CD4-positive, CD25-positive, alpha-beta regulatory T cell (primary cell): ENCODE results near the gene TEC. TPM values are rescaled to one million over a fixed set of nuclear protein-coding genes. Genes with fewer than 3 reads are reported as not detected.

Source experiments
- ATAC-seq, 2 donors: fragments of 150-1000 bp; cut with Tn5 transposase; one replicate each; pipeline ENCODE4 v1.10.0; 2021; ENCODE audit warnings: low read depth in 2 of 2, moderate number of reproducible peaks in 2 of 2, moderate library complexity in 1 of 2
- DNase-seq, 3 donors: peaks; one replicate each; pipeline versions ENCODE4 v3.0.0 to v3.0.0-alpha.2; 2012 to 2022; ENCODE audit warnings: mixed read lengths in 1 of 3
- H3K27ac ChIP-seq: one replicate; pipeline ENCODE4 v1.7.0; 2013; ENCODE audit warnings: mild to moderate bottlenecking, low read length; ENCODE audit not compliant: insufficient read depth, poor library complexity, severe bottlenecking
- H3K27me3 ChIP-seq: one replicate; pipeline ENCODE4 v1.7.0; 2013; ENCODE audit warnings: low read length; ENCODE audit not compliant: control insufficient read depth, insufficient read depth
- H3K36me3 ChIP-seq: one replicate; pipeline ENCODE4 v1.7.0; 2013; ENCODE audit warnings: mild to moderate bottlenecking, low read length, moderate library complexity; ENCODE audit not compliant: control insufficient read depth, insufficient read depth
- H3K4me1 ChIP-seq: 2 replicates; pipeline ENCODE4 v1.7.0; 2013; ENCODE audit warnings: mild to moderate bottlenecking, low read length; ENCODE audit not compliant: insufficient read depth, control insufficient read depth, poor library complexity, severe bottlenecking
- H3K4me3 ChIP-seq: one replicate; pipeline ENCODE4 v1.7.0; 2013; ENCODE audit warnings: low read depth, mild to moderate bottlenecking, low read length, moderate library complexity
- H3K9me3 ChIP-seq, 2 experiments: 1 replicate in 1 of 2; 2 replicates in 1 of 2; pipeline ENCODE4 v1.7.0; 2013; ENCODE audit warnings: low read length in 2 of 2, mild to moderate bottlenecking in 1 of 2, moderate library complexity in 1 of 2; ENCODE audit not compliant: control insufficient read depth in 2 of 2
- H3K27ac Mint-ChIP-seq, 3 donors: one replicate each; pipeline ENCODE4 v1.8.0; 2020 to 2022; ENCODE audit warnings: mild to moderate bottlenecking in 3 of 3, mixed read lengths in 3 of 3, moderate library complexity in 2 of 3
- H3K27me3 Mint-ChIP-seq: one replicate; pipeline ENCODE4 v1.8.0; 2022; ENCODE audit warnings: mild to moderate bottlenecking, mixed read lengths
- H3K36me3 Mint-ChIP-seq: one replicate; pipeline ENCODE4 v1.8.0; 2020; ENCODE audit warnings: mixed read lengths
- H3K4me1 Mint-ChIP-seq, 4 donors: one replicate each; pipeline ENCODE4 v1.8.0; 2020 to 2022; ENCODE audit warnings: mixed read lengths in 4 of 4, mild to moderate bottlenecking in 1 of 4
- H3K4me3 Mint-ChIP-seq, 4 donors: one replicate each; pipeline ENCODE4 v1.8.0; 2020 to 2022; ENCODE audit warnings: mild to moderate bottlenecking in 4 of 4, mixed read lengths in 4 of 4, moderate library complexity in 3 of 4
- H3K9me3 Mint-ChIP-seq, 7 donors: one replicate each; pipeline ENCODE4 v1.8.0; 2020 to 2022; ENCODE audit warnings: mixed read lengths in 7 of 7, mild to moderate bottlenecking in 3 of 7, moderate library complexity in 2 of 7
- polyA plus RNA-seq, 4 donors: library from polyadenylated mRNA; unstranded; fragments of 300-500 nt; fragmentation: Illumina TruSeq; gene quantifications; one replicate each; pipeline ENCODE4 v1.2.3, GENCODE V29; 2021
- total RNA-seq: library from RNA; stranded (reverse); gene quantifications from one replicate; pipeline ENCODE4 v1.2.3, GENCODE V29; 2022

Gene TEC
- total and polyA plus RNA-seq, 5 donors from 2014 or later: 0.17 to 3.0 (median 1.2) TPM

DNA sequence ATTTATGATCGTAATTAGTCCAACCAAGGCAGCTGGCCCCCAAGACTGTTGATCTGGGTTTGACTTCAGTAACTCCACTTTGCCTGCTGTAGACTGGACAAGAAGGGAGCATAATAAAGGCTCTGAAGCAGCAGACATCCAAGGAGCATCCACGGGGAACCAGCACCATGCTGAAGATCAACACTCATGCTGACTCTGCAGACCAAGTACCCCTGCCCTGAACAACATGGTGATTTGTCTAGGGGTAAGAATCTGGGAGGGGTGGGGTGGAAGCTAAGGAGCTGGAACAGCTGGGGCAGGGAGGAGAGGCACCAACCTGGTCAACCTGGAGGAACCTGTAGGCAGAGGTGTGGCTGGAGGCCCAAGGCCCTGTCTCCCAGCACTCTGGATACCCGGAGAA, 2.1 kb downstream of the TEC start:
- Mint-ChIP-seq H3K9me3 (no peaks in the 10 kb centered on the region), H3K27me3 (peaks cover 20% of the 10 kb centered on the region), H3K36me3 (no peaks in the 10 kb centered on the region), H3K4me1 (peaks cover 0 to 26% (median 19%) of the 10 kb centered on the region in 4 donors), H3K27ac (peak overlapping the region in 1 of 3 donors; percentile 65), H3K4me3 (peak overlapping the region in 3 of 4 donors; percentile 42 to 86 (median 46))
- Histone ChIP-seq H3K4me1 (peaks cover 12% of the 10 kb centered on the region), H3K36me3 (no peaks in the 10 kb centered on the region), H3K9me3 (no peaks in the 10 kb centered on the region), H3K27me3 (peaks cover 3% of the 10 kb centered on the region), H3K27ac (no peak overlapping the region), H3K4me3 (no peak overlapping the region)
- DNase-seq (no peak), ATAC-seq (no peak)

DNA sequence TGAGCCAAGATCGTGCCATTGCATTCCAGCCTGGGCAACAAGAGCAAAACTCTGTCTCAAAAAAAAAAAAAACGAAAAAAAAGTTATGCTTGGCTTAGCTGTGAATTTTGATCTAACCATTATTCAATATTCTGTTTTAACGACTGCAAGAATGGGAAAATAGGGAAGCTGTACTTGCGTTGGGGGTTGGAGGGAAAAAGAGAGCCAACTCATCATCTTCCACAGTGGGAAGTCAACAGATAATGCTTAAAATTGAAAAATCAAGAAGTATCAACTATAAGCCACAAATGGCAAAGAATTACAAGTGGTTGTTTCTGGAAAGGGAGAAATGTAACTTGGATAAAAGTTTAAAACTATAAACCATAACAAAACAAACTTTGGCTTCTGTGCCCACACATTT, 2.9 kb downstream of the TEC start:
- ATAC-seq (no peak), DNase-seq (no peak)
- Histone ChIP-seq H3K27ac (no peak overlapping the region), H3K27me3 (peaks cover 3% of the 10 kb centered on the region), H3K9me3 (no peaks in the 10 kb centered on the region), H3K4me1 (peaks cover 12% of the 10 kb centered on the region), H3K36me3 (no peaks in the 10 kb centered on the region), H3K4me3 (no peak overlapping the region)
- H3K4me3 Mint-ChIP-seq: peak overlapping the region in 2 of 4 donors; percentile 59 to 86
- H3K4me1 Mint-ChIP-seq: peaks cover 0 to 26% (median 19%) of the 10 kb centered on the region in 4 donors
- no peak overlapping the region for H3K27ac Mint-ChIP-seq
- no peaks in the 10 kb centered on the region for H3K9me3 Mint-ChIP-seq
- H3K36me3 Mint-ChIP-seq: no peaks in the 10 kb centered on the region
- H3K27me3 Mint-ChIP-seq: peaks cover 22% of the 10 kb centered on the region

DNA sequence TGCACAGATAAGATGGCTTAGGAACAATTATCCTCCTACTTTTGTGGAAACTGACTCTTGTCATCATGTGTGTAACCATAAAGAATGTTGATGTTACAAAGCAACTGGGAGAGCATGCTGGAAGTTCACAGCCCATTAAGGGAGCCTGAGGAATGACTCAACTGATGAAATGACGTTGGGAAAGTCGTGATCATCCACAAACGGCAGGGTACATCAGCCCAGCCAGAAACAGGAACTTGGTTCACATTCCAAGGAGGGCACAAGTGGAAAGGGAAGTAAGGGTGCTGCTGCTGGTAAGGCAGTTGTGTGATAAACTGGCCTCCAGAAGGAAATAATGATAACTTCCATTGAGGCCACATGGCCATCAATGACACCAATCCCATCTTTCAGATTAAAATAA, 6.7 kb downstream of the TEC start:
- Mint-ChIP-seq H3K4me3 (no peak overlapping the region), H3K36me3 (no peaks in the 10 kb centered on the region), H3K9me3 (no peaks in the 10 kb centered on the region), H3K27ac (no peak overlapping the region), H3K27me3 (peaks cover 10% of the 10 kb centered on the region), H3K4me1 (peaks cover 0 to 5% (median 4%) of the 10 kb centered on the region in 4 donors)
- no peaks in the 10 kb centered on the region for H3K36me3 ChIP-seq
- H3K4me1 ChIP-seq: no peaks in the 10 kb centered on the region
- no peak overlapping the region for H3K27ac ChIP-seq
- ATAC-seq (no peak), DNase-seq (no peak)
- no peaks in the 10 kb centered on the region for H3K9me3 ChIP-seq
- H3K27me3 ChIP-seq: no peaks in the 10 kb centered on the region
- no peak overlapping the region for H3K4me3 ChIP-seq

DNA sequence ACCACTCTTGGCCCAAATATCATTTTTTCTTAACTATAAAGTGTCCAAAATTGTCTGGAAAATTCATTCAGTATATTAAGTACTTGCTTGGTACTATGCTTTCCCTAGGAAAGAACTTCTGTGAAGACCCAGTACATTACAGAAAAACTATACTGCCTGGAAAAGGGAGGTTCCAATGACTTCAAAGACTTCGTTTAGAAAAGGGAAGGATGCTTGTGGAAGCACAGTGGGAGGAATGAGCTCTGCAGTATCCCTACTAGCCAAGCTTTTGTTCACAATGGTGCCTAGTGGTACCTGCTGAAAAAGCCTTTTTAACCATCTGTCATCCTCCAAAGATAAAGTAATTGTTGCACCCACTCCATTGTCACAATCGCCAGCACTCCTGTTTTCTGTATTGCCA, 7.2 kb downstream of the TEC start:
- Histone ChIP-seq H3K4me1 (no peaks in the 10 kb centered on the region), H3K9me3 (no peaks in the 10 kb centered on the region), H3K27ac (no peak overlapping the region), H3K36me3 (no peaks in the 10 kb centered on the region), H3K27me3 (no peaks in the 10 kb centered on the region), H3K4me3 (no peak overlapping the region)
- no peaks in the 10 kb centered on the region for H3K9me3 Mint-ChIP-seq
- no peaks in the 10 kb centered on the region for H3K36me3 Mint-ChIP-seq
- H3K4me1 Mint-ChIP-seq: peaks cover 0 to 4% (median 3%) of the 10 kb centered on the region in 4 donors
- ATAC-seq (no peak), DNase-seq (no peak)
- peaks cover 10% of the 10 kb centered on the region for H3K27me3 Mint-ChIP-seq
- no peak overlapping the region for H3K27ac Mint-ChIP-seq
- no peak overlapping the region for H3K4me3 Mint-ChIP-seq

DNA sequence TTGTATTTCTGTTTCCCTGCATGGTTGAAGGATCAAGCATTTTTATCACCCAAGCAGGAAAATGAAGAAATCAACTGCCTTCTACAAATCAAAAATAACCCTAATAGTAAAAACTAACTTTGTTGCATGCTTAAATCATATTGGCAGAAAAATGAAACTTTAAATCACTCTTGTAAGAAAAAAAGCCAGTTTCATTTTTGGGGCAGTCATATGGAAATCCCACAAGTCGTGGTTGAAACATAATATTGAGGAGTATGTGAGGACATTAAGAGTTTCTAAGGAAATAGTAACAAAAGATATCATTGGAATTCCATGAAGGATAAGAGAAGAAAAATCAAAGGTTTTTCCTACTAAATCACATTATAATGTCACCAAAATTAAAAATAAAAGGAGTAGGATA, 8.4 kb downstream of the TEC start:
- Mint-ChIP-seq H3K4me3 (no peak overlapping the region), H3K27ac (no peak overlapping the region)

DNA sequence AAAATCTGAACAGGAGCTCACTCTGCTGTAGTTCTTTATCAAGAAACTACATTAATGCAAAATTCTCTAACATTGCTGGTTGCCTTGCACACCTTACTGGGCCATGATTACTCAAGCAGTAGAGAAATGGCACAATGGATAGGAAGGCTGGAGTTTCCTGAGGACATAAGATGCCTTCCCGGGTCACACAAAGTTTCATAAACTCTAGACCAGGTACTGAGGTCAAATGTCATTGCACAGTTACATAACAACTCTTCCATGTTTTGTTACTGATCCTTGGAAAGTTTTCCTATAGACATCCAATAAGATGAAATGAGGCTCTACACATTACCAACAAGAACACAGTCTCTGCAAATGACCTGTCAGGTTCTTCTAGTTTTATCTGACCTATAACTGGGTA, 9.9 kb downstream of the TEC start:
- Histone ChIP-seq H3K4me1 (no peaks in the 10 kb centered on the region), H3K4me3 (no peak overlapping the region), H3K27me3 (no peaks in the 10 kb centered on the region), H3K27ac (no peak overlapping the region), H3K36me3 (no peaks in the 10 kb centered on the region), H3K9me3 (no peaks in the 10 kb centered on the region)
- H3K36me3 Mint-ChIP-seq: no peaks in the 10 kb centered on the region
- no peak for ATAC-seq
- H3K27ac Mint-ChIP-seq: no peak overlapping the region
- peaks cover 0 to 3% (median 0%) of the 10 kb centered on the region in 7 donors for H3K9me3 Mint-ChIP-seq
- peaks cover 0 to 6% (median 2%) of the 10 kb centered on the region in 4 donors for H3K4me1 Mint-ChIP-seq
- peaks cover 9% of the 10 kb centered on the region for H3K27me3 Mint-ChIP-seq
- DNase-seq: no peak
- no peak overlapping the region for H3K4me3 Mint-ChIP-seq

More for the DNA sequence above, 8.4 kb downstream of the TEC start:
- peaks cover 0 to 6% (median 2%) of the 10 kb centered on the region in 4 donors for H3K4me1 Mint-ChIP-seq
- no peak overlapping the region for H3K27ac ChIP-seq
- H3K36me3 ChIP-seq: no peaks in the 10 kb centered on the region
- H3K9me3 ChIP-seq: no peaks in the 10 kb centered on the region
- no peak for DNase-seq
- H3K27me3 Mint-ChIP-seq: peaks cover 10% of the 10 kb centered on the region
- H3K4me3 ChIP-seq: no peak overlapping the region
- no peaks in the 10 kb centered on the region for H3K9me3 Mint-ChIP-seq
- no peak for ATAC-seq
- H3K4me1 ChIP-seq: no peaks in the 10 kb centered on the region
- no peaks in the 10 kb centered on the region for H3K27me3 ChIP-seq
- no peaks in the 10 kb centered on the region for H3K36me3 Mint-ChIP-seq

DNA sequence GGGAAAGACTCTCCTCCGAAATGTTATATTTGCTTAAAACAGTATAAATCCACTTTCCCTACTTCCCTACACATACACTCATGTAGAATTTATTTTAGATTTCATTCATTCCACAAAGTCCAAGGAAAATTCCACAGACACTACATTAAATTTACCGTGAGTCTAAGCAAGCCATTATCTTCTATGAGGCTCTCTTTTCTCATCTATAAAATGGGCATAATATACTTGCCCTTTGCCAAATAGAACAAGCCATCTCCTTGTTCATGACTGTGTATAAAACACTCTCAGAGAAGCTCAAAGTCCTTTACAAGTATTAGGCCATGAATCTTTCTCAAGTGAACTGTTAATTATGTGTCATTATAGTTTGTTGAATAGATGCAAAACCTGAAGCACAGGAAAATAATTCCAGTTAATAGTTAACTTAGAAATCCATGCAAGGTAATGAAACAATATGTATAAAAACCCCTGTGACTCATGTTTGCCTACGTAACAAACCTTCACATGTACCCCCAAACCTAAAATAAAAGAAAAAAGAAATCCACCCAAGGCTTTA, 10.7 kb downstream of the TEC start:
- peaks cover 5% of the 10 kb centered on the region for H3K27me3 Mint-ChIP-seq
- peaks cover 0 to 6% (median 2%) of the 10 kb centered on the region in 4 donors for H3K4me1 Mint-ChIP-seq
- no peaks in the 10 kb centered on the region for H3K4me1 ChIP-seq
- H3K9me3 ChIP-seq: no peaks in the 10 kb centered on the region
- ATAC-seq (no peak), DNase-seq (no peak)
- H3K36me3 Mint-ChIP-seq: no peaks in the 10 kb centered on the region
- peaks cover 0 to 3% (median 0%) of the 10 kb centered on the region in 7 donors for H3K9me3 Mint-ChIP-seq
- H3K27me3 ChIP-seq: no peaks in the 10 kb centered on the region
- no peak overlapping the region for H3K4me3 ChIP-seq
- H3K27ac Mint-ChIP-seq: no peak overlapping the region
- H3K4me3 Mint-ChIP-seq: no peak overlapping the region
- no peaks in the 10 kb centered on the region for H3K36me3 ChIP-seq
- no peak overlapping the region for H3K27ac ChIP-seq

DNA sequence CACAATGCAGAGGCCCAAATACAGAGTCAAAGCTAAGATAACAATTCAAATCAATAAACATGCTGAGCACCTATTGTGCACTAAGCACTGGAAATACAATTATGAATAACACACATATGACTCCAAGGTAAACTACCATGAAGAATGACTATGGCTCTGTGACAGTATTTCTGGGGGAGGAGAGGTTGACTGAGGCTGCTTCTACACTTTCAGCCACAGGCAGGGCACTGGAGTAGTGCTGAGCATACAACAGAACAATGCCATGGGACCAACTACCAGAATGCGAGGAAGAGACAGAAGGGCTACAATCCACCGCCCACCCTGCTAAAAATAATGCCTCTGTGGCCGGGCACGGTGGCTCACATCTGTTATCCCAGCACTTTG, 13.7 kb downstream of the TEC start:
- H3K36me3 Mint-ChIP-seq: no peaks in the 10 kb centered on the region
- no peak overlapping the region for H3K4me3 Mint-ChIP-seq
- no peaks in the 10 kb centered on the region for H3K4me1 ChIP-seq

More for the DNA sequence above, 13.7 kb downstream of the TEC start:
- Mint-ChIP-seq H3K9me3 (peaks cover 0 to 3% (median 0%) of the 10 kb centered on the region in 7 donors), H3K4me1 (peaks cover 0 to 4% (median under 1%) of the 10 kb centered on the region in 4 donors), H3K27ac (no peak overlapping the region), H3K27me3 (no peaks in the 10 kb centered on the region)
- ATAC-seq (no peak), DNase-seq (no peak)
- Histone ChIP-seq H3K4me3 (no peak overlapping the region), H3K27ac (no peak overlapping the region), H3K27me3 (no peaks in the 10 kb centered on the region), H3K9me3 (no peaks in the 10 kb centered on the region), H3K36me3 (no peaks in the 10 kb centered on the region)
